GM21786 (cell line): ENCODE measurements around the gene PTPRT.

Experiments used
- ATAC-seq: cut with Tn5 transposase; IDR thresholded peaks from one replicate; pipeline ENCODE4 v1.9.1; 2021; ENCODE audit not compliant: unreplicated experiment

Gene PTPRT

GRCh38 chr20:42740226-42740870 lies 449.4 kb downstream of the PTPRT start:
- ATAC-seq: no peak

- ATAC-seq: no peak
Measured at GRCh38 chr20:42739683-42740082, 450.0 kb downstream of the PTPRT start.

GRCh38 chr20:42735539-42735938 lies 454.2 kb downstream of the PTPRT start:
- ATAC-seq: no peak

GRCh38 chr20:42734660-42735368 lies 454.9 kb downstream of the PTPRT start:
- ATAC-seq: no peak

- ATAC-seq: no peak
Measured at GRCh38 chr20:42721923-42722322, 467.8 kb downstream of the PTPRT start.

- no peak for ATAC-seq
Measured at GRCh38 chr20:42714298-42715141, 475.2 kb downstream of the PTPRT start.

- no peak for ATAC-seq
Measured at GRCh38 chr20:42708266-42708665, 481.4 kb downstream of the PTPRT start.

GRCh38 chr20:42706759-42707158 lies 482.9 kb downstream of the PTPRT start:
- no peak for ATAC-seq

- ATAC-seq: no peak
Measured at GRCh38 chr20:42705550-42705949, 484.2 kb downstream of the PTPRT start.

GRCh38 chr20:42703744-42704143 lies 486.0 kb downstream of the PTPRT start:
- ATAC-seq: no peak

- ATAC-seq: no peak
Measured at GRCh38 chr20:42701948-42702347, 487.8 kb downstream of the PTPRT start.

- ATAC-seq: no peak
Measured at GRCh38 chr20:42700372-42700771, 489.3 kb downstream of the PTPRT start.

GRCh38 chr20:42697962-42698361 lies 491.7 kb downstream of the PTPRT start:
- ATAC-seq: no peak

- no peak for ATAC-seq
Measured at GRCh38 chr20:42690842-42691437, 498.8 kb downstream of the PTPRT start.

GRCh38 chr20:42688576-42688975 lies 501.1 kb downstream of the PTPRT start:
- no peak for ATAC-seq

GRCh38 chr20:42686057-42686456 lies 503.6 kb downstream of the PTPRT start:
- ATAC-seq: no peak

GRCh38 chr20:42678895-42679294 lies 510.8 kb downstream of the PTPRT start:
- ATAC-seq: no peak

- no peak for ATAC-seq
Measured at GRCh38 chr20:42656130-42656529, 533.6 kb downstream of the PTPRT start.

- ATAC-seq: no peak
Measured at GRCh38 chr20:42652266-42652665, 537.4 kb downstream of the PTPRT start.

GRCh38 chr20:42650191-42650746 lies 539.4 kb downstream of the PTPRT start:
- ATAC-seq: no peak

- no peak for ATAC-seq
Measured at GRCh38 chr20:42649748-42650147, 540.0 kb downstream of the PTPRT start.
